A549 (cell line): ENCODE measurements around the gene TMEM120B. TPM values are rescaled to one million over a fixed set of nuclear protein-coding genes. Genes with fewer than 3 reads are reported as not detected.

ENCODE experiments used
- ATAC-seq, 2 experiments: fragments of 200-7000 bp in 1 of 2; fragments of >200 bp in 1 of 2; cut with Nextera tagmentation in 1 of 2; cut with Tn5 transposase in 1 of 2; 3 replicates each; pipeline versions ENCODE4 v1.8.0 to v1.9.1; 2018 to 2020; ENCODE audit warnings: mild to moderate bottlenecking in 1 of 2, moderate library complexity in 1 of 2
- CTCF ChIA-PET: fragments of 300-600 bp; sonication (Branson Sonifier 250); formaldehyde crosslinking; extraction: SDS; loops from one replicate; lab custom pipeline; 2021; ENCODE audit warnings: antibody characterized with exemption, inconsistent platforms; lab: Yijun Ruan, JAX
- POLR2A ChIA-PET: fragments of 350-600 bp; formaldehyde crosslinking; extraction: SDS; loops from one replicate; lab custom pipeline; 2021; ENCODE audit warnings: antibody characterized with exemption, inconsistent platforms; lab: Yijun Ruan, JAX
- DNase-seq, 2 experiments: peaks; one replicate each; pipeline versions ENCODE4 v3.0.0 to v3.0.0-alpha.2; 2011 to 2016; ENCODE audit warnings: low read depth in 1 of 2, low spot score in 1 of 2
- FAIRE-seq: peaks from 2 replicates; lab custom pipeline; 2011; peaks lifted over from hg19 to GRCh38; lab: Jason Lieb, UNC
- H3K27ac ChIP-seq, 2 experiments: fragments of >200 bp; sonication (Bioruptor Twin); formaldehyde crosslinking; 3 replicates each; pipeline ENCODE4 v1.5.1; 2016 to 2017
- H3K4me1 ChIP-seq: fragments of >200 bp; sonication (Bioruptor Twin); formaldehyde crosslinking; 3 replicates; pipeline ENCODE4 v1.6.1; 2016
- H3K4me2 ChIP-seq: fragments of >200 bp; sonication (Bioruptor Twin); formaldehyde crosslinking; 3 replicates; pipeline ENCODE4 v1.6.1; 2016
- H3K4me3 ChIP-seq: fragments of >200 bp; sonication (Bioruptor Twin); formaldehyde crosslinking; 3 replicates; pipeline ENCODE4 v1.5.1; 2016
- H3K9me3 ChIP-seq: fragments of >200 bp; sonication (Bioruptor Twin); formaldehyde crosslinking; 3 replicates; pipeline ENCODE4 v1.6.1; 2016
- CBX8 ChIP-seq: fragments of 200-600 bp; sonication (generic); IDR thresholded peaks from 2 replicates; pipeline ENCODE4 v1.6.1; 2016
- CHD2 ChIP-seq: fragments of 150-350 bp; IDR thresholded peaks from 2 replicates; pipeline ENCODE4 v1.6.1; 2014; ENCODE audit warnings: low read length; ENCODE audit not compliant: partially characterized antibody
- CHD4 ChIP-seq: fragments of 200-600 bp; sonication (generic); IDR thresholded peaks from 2 replicates; pipeline ENCODE4 v1.6.1; 2016; ENCODE audit warnings: antibody characterized with exemption, mild to moderate bottlenecking, borderline replicate concordance
- CTCF ChIP-seq: fragments of >200 bp; sonication (Bioruptor Twin); formaldehyde crosslinking; IDR thresholded peaks from 3 replicates; pipeline ENCODE4 v1.5.1; 2016
- EHMT2 ChIP-seq: fragments of 200-600 bp; sonication (generic); IDR thresholded peaks from 2 replicates; pipeline ENCODE4 v1.6.1; 2016; ENCODE audit warnings: antibody characterized with exemption, low read depth, mild to moderate bottlenecking, moderate library complexity
- EP300 ChIP-seq, 2 experiments: fragments of >200 bp; sonication (Bioruptor Twin); formaldehyde crosslinking; IDR thresholded peaks; 2 replicates in 1 of 2; 3 replicates in 1 of 2; pipeline ENCODE4 v1.6.1; 2016 to 2017
- FOSB ChIP-seq: fragments of 250-450 bp; sonication (Bioruptor Pico); IDR thresholded peaks from 2 replicates; pipeline ENCODE4 v1.5.0; 2020; ENCODE audit warnings: mild to moderate bottlenecking, moderate library complexity
- FOSL2 ChIP-seq, 2 experiments: fragments of 450-650 bp in 1 of 2; fragments of >200 bp in 1 of 2; sonication (Bioruptor Twin) in 1 of 2; formaldehyde crosslinking; IDR thresholded peaks; 2 replicates each; pipeline versions ENCODE4 v1.5.0 to v1.6.1; 2016 to 2020; ENCODE audit warnings: mild to moderate bottlenecking in 1 of 2, moderate library complexity in 1 of 2
- GATA3 ChIP-seq: IDR thresholded peaks from 2 replicates; pipeline ENCODE4 v1.6.1; 2012; ENCODE audit warnings: borderline replicate concordance
- HEYL ChIP-seq: fragments of 250-450 bp; sonication (Bioruptor Pico); IDR thresholded peaks from 2 replicates; pipeline ENCODE4 v1.8.0; 2021; ENCODE audit warnings: mild to moderate bottlenecking, moderate library complexity
- HOXB13 ChIP-seq: fragments of 250-450 bp; sonication (Bioruptor Pico); IDR thresholded peaks from 2 replicates; pipeline ENCODE4 v1.5.0; 2020; ENCODE audit warnings: low read depth, mild to moderate bottlenecking, moderate library complexity
- JUN ChIP-seq, 2 experiments: fragments of >200 bp; sonication (Bioruptor Twin); formaldehyde crosslinking; IDR thresholded peaks; 2 replicates in 1 of 2; 3 replicates in 1 of 2; pipeline ENCODE4 v1.6.1; 2016 to 2017
- NPAS2 ChIP-seq: fragments of 250-450 bp; sonication (Bioruptor Pico); IDR thresholded peaks from 2 replicates; pipeline ENCODE4 v1.8.0; 2022; ENCODE audit warnings: mild to moderate bottlenecking, moderate library complexity, borderline replicate concordance
- PBX3 ChIP-seq: IDR thresholded peaks from 2 replicates; pipeline ENCODE4 v1.6.1; 2012
- PHF8 ChIP-seq: fragments of 200-600 bp; sonication (generic); IDR thresholded peaks from 2 replicates; pipeline ENCODE4 v1.6.1; 2016; ENCODE audit warnings: low read depth, mild to moderate bottlenecking, antibody characterized with exemption, moderate library complexity, borderline replicate concordance
- POLR2AphosphoS2 ChIP-seq: conservative IDR thresholded peaks from 2 replicates; pipeline ENCODE4 v1.6.1; 2012; ENCODE audit warnings: low read length, improper control_type of control experiment, inconsistent platforms
- RARB ChIP-seq: fragments of 250-450 bp; sonication (Bioruptor Pico); IDR thresholded peaks from 2 replicates; pipeline ENCODE4 v1.8.0; 2021; ENCODE audit warnings: mild to moderate bottlenecking, moderate library complexity
- RCOR1 ChIP-seq: fragments of 150-350 bp; IDR thresholded peaks from 2 replicates; pipeline ENCODE4 v1.6.1; 2014; ENCODE audit warnings: antibody characterized with exemption, low read length, low read depth
- RFX5 ChIP-seq: fragments of 450-650 bp; IDR thresholded peaks from 2 replicates; pipeline ENCODE4 v1.7.1; 2014; ENCODE audit warnings: antibody characterized with exemption, mild to moderate bottlenecking, moderate library complexity
- SMC3 ChIP-seq: fragments of >200 bp; sonication (Bioruptor Twin); formaldehyde crosslinking; IDR thresholded peaks from 3 replicates; pipeline ENCODE4 v1.6.1; 2018; ENCODE audit warnings: inconsistent platforms
- SREBF2 ChIP-seq: fragments of 450-650 bp; IDR thresholded peaks from 2 replicates; pipeline ENCODE4 v1.6.1; 2014; ENCODE audit warnings: mild to moderate bottlenecking, moderate library complexity
- TP53 ChIP-seq: fragments of 250-450 bp; sonication (Bioruptor Pico); IDR thresholded peaks from 2 replicates; pipeline ENCODE4 v1.5.0; 2021; ENCODE audit warnings: mild to moderate bottlenecking, moderate library complexity
- ZFP36 ChIP-seq: fragments of 450-650 bp; IDR thresholded peaks from 2 replicates; pipeline ENCODE4 v1.6.1; 2014; ENCODE audit warnings: borderline replicate concordance; ENCODE audit not compliant: partially characterized antibody
- ZNF302 ChIP-seq: fragments of 250-450 bp; sonication (Bioruptor Pico); IDR thresholded peaks from 2 replicates; pipeline ENCODE4 v1.9.0; 2021; ENCODE audit warnings: inconsistent platforms, mild to moderate bottlenecking, moderate library complexity
- ZSCAN20 ChIP-seq: fragments of 250-450 bp; sonication (Bioruptor Pico); IDR thresholded peaks from 2 replicates; pipeline ENCODE4 v1.8.0; 2022; ENCODE audit warnings: mild to moderate bottlenecking, moderate library complexity
- WGBS: methylation state at CpG from one replicate; pipeline ENCODE4 v1.1.6; 2017; ENCODE audit errors: missing lambda C conversion rate; 5-methylcytosine and 5-hydroxymethylcytosine counted together
- polyA plus RNA-seq, 4 experiments: library from polyadenylated mRNA; depleted of rRNA in 3 of 4; stranded (reverse); fragments of >200 nt; fragmentation: RNase III in 1 of 4; extraction: RNeasy Plus Mini Kit Qiagen cat#74134 plus additional on column Dnase treatment in 1 of 4; gene quantifications; 2 replicates in 3 of 4; 3 replicates in 1 of 4; pipeline ENCODE4 v1.2.3, GENCODE V29; 2011 to 2017
- TF ChIP-seq, protein P1 (sequence below): IDR thresholded peaks from 2 replicates; pipeline ENCODE4 v1.6.1; 2012; ENCODE audit warnings: low read depth, borderline replicate concordance

The TMEM120B gene
- polyA plus RNA-seq, 2 of the 4 experiments (the other 2 are of a cell fraction) = 10.6 to 13.2 TPM

DNA sequence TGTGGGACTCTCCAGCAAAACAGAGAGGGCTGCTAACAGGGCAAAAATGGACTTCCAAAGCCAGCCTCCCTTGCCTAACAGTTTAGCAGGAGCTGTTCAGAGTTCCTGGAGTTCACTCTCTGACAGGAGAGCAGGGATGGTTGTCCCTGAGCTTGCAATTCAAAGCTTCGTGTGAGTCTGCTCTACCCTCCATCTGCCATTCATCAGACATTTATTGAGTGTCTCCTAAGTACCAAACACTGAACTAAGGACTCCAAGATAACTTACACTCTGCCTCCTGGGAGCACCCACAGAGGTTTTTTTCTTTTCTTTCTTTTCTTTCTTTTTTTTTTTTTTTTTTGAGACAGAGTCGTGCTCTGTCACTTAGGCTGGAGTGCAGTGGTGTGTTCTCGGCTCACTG lies 52.3 kb downstream of the TMEM120B start:
- H3K4me2 ChIP-seq = no peak overlapping the region
- no peaks in the 10 kb centered on the region for H3K9me3 ChIP-seq
- H3K4me1 ChIP-seq = peaks cover 19% of the 10 kb centered on the region
- no peak for TF ChIP-seq TP53
- no peak for TF ChIP-seq SMC3
- no peak for TF ChIP-seq HEYL (CRISPR knock-in tag)
- no peak for TF ChIP-seq CTCF
- TF ChIP-seq ZFP36 = no peak
- TF ChIP-seq FOSB (CRISPR knock-in tag) = no peak
- TF ChIP-seq POLR2AphosphoS2 = no peak
- no peak for TF ChIP-seq RCOR1
- no peak for TF ChIP-seq CBX8
- no peak for TF ChIP-seq CHD4
- no peak for TF ChIP-seq EP300 (IDR thresholded peaks at IDR 0.05)
- FAIRE-seq (no peak), DNase-seq (no peak), ATAC-seq (no peak; a peak in 1 of 6 replicates)
- POLR2A ChIA-PET = interaction anchor here (0.7 kb wide), 3 partner anchors 16 to 78 kb away, joined by 4 to 9 read pairs (median 9); no protein-coding TSS in a partner anchor
- CTCF ChIA-PET = interaction anchor here (0.6 to 56.0 kb wide), 5 partner anchors 9 to 1622 kb away, joined by 3 to 2657 read pairs (median 27); partner anchors contain the start of genes RHOF and SETD1B
- WGBS = 95% methylated on average over 3 of the region's 3 CpGs
- H3K27ac ChIP-seq = no peak overlapping the region
- no peak overlapping the region for H3K4me3 ChIP-seq

- Histone ChIP-seq H3K4me2 (peak overlapping the region; percentile 29), H3K9me3 (no peaks in the 10 kb centered on the region), H3K4me3 (no peak overlapping the region), H3K27ac (peak overlapping the region in 1 of 2 experiments; percentile 64; a peak in 3 of 6 replicates), H3K4me1 (peaks cover 19% of the 10 kb centered on the region)
- TF ChIP-seq ZFP36 (no peak), POLR2AphosphoS2 (no peak), JUN (IDR thresholded peaks at IDR 0.05) (no peak), PBX3 (no peak), PHF8 (no peak), FOSL2 (IDR thresholded peaks at IDR 0.05) (peak; percentile 30; the same call in 1 of the 2 replicates), FOSL2 (CRISPR knock-in tag; IDR thresholded peaks at IDR 0.05) (peak; percentile 78), SREBF2 (no peak), RARB (CRISPR knock-in tag) (no peak)
- ATAC-seq (peak in 1 of 2 experiments; percentile 8; a peak in 2 of 6 replicates), DNase-seq (no peak), FAIRE-seq (no peak)
- POLR2A ChIA-PET = interaction anchor here (0.7 kb wide), 2 partner anchors 48 to 79 kb away, joined by 9 read pairs; no protein-coding TSS in a partner anchor
- WGBS = 38% methylated on average over 5 of the region's 5 CpGs
- CTCF ChIA-PET = interaction anchor here (0.8 to 56.0 kb wide), 4 partner anchors 9 to 277 kb away, joined by 3 to 2657 read pairs (median 256); partner anchors contain the start of genes RHOF and SETD1B
Observed at GRCh38 chr12:121765573-121765972, 53.0 kb downstream of the TMEM120B start.

- H3K4me1 ChIP-seq = peaks cover 24% of the 10 kb centered on the region
- ATAC-seq = peak in 1 of 2 experiments; percentile 44; a peak in 3 of 6 replicates
- no peaks in the 10 kb centered on the region for H3K9me3 ChIP-seq
- CTCF ChIA-PET = interaction anchor here (0.8 to 56.0 kb wide), 4 partner anchors 10 to 74 kb away, joined by 3 to 2657 read pairs (median 256); partner anchors contain the start of genes RHOF and SETD1B
- peak overlapping the region; percentile 29; the same call in 1 of the 3 replicates for H3K4me2 ChIP-seq
- no peak overlapping the region for H3K4me3 ChIP-seq
- peak overlapping the region in 1 of 2 experiments; percentile 64; a peak in 2 of 6 replicates for H3K27ac ChIP-seq
- TF ChIP-seq ZSCAN20 (no peak), GATA3 (no peak), CBX8 (no peak), EHMT2 (no peak), RFX5 (no peak), CHD2 (no peak), ZNF302 (CRISPR knock-in tag) (no peak), HOXB13 (CRISPR knock-in tag) (no peak), NPAS2 (no peak)
- TF ChIP-seq, protein P1, sequence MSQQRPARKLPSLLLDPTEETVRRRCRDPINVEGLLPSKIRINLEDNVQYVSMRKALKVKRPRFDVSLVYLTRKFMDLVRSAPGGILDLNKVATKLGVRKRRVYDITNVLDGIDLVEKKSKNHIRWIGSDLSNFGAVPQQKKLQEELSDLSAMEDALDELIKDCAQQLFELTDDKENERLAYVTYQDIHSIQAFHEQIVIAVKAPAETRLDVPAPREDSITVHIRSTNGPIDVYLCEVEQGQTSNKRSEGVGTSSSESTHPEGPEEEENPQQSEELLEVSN = no peak
- TF ChIP-seq, all 56 proteins: peak for 0
- DNase-seq = no peak
- no peak for FAIRE-seq
- POLR2A ChIA-PET = interaction anchor here (0.5 to 0.6 kb wide), 2 partner anchors 249 to 287 kb away, joined by 4 read pairs; no protein-coding TSS in a partner anchor
- 96% methylated on average over 5 of the region's 5 CpGs for WGBS
Observed at GRCh38 chr12:121766290-121767039, 53.9 kb downstream of the TMEM120B start.
